GM06990 (cell line): ENCODE results near the gene RAPGEF4.

Source experiments
- DNase-seq: peaks from one replicate; pipeline ENCODE4 v3.0.0-alpha.2; 2011; ENCODE audit not compliant: insufficient read length; ENCODE audit errors: extremely low read depth
- H3K27me3 ChIP-seq: replicated peaks from 2 replicates; pipeline ENCODE4 v1.6.0; 2011; ENCODE audit warnings: low read length; ENCODE audit not compliant: control insufficient read depth, insufficient read depth
- H3K36me3 ChIP-seq: 2 replicates; pipeline ENCODE4 v1.5.1; 2011; ENCODE audit warnings: low read length; ENCODE audit not compliant: control insufficient read depth, insufficient read depth
- H3K4me3 ChIP-seq: replicated peaks from 2 replicates; pipeline ENCODE4 v1.5.1; 2011; ENCODE audit warnings: low read depth, mild to moderate bottlenecking, control low read depth, low read length
- CTCF ChIP-seq: IDR thresholded peaks from 2 replicates; pipeline ENCODE4 v1.5.1; 2011; ENCODE audit warnings: low read length, control low read depth, mild to moderate bottlenecking, inconsistent platforms; ENCODE audit not compliant: insufficient read depth, poor library complexity, severe bottlenecking

RAPGEF4 gene

GRCh38 chr2:172864182-172864581 lies 128.5 kb downstream of the RAPGEF4 start:
- H3K36me3 ChIP-seq, result no peaks in the 10 kb centered on the region
- peak; percentile 84 for TF ChIP-seq CTCF
- DNase-seq, result no peak

GRCh38 chr2:172865422-172865821 lies 129.8 kb downstream of the RAPGEF4 start:
- peak; percentile 30 for TF ChIP-seq CTCF
- no peaks in the 10 kb centered on the region for H3K36me3 ChIP-seq
- DNase-seq, result no peak
- peaks cover 1% of the 10 kb centered on the region; the same call in 1 of the 2 replicates for H3K27me3 ChIP-seq
- no peak overlapping the region for H3K4me3 ChIP-seq

More at GRCh38 chr2:172864182-172864581, 128.5 kb downstream of the RAPGEF4 start:
- Histone ChIP-seq H3K4me3 (no peak overlapping the region), H3K27me3 (peaks cover 1% of the 10 kb centered on the region; the same call in 1 of the 2 replicates)

GRCh38 chr2:172869861-172870260 lies 134.2 kb downstream of the RAPGEF4 start:
- no peak overlapping the region for H3K4me3 ChIP-seq
- H3K36me3 ChIP-seq, result no peaks in the 10 kb centered on the region
- no peak for DNase-seq
- no peak for TF ChIP-seq CTCF
- H3K27me3 ChIP-seq, result no peaks in the 10 kb centered on the region

GRCh38 chr2:172870396-172870795 lies 134.8 kb downstream of the RAPGEF4 start:
- no peaks in the 10 kb centered on the region for H3K27me3 ChIP-seq
- no peak overlapping the region for H3K4me3 ChIP-seq
- no peaks in the 10 kb centered on the region for H3K36me3 ChIP-seq
- TF ChIP-seq CTCF, result no peak
- DNase-seq, result no peak

GRCh38 chr2:172877826-172878225 lies 142.2 kb downstream of the RAPGEF4 start:
- Histone ChIP-seq H3K4me3 (no peak overlapping the region), H3K27me3 (no peaks in the 10 kb centered on the region), H3K36me3 (no peaks in the 10 kb centered on the region)
- DNase-seq, result no peak
- TF ChIP-seq CTCF, result no peak

- Histone ChIP-seq H3K27me3 (no peaks in the 10 kb centered on the region), H3K36me3 (no peaks in the 10 kb centered on the region), H3K4me3 (no peak overlapping the region)
- no peak for DNase-seq
- TF ChIP-seq CTCF, result no peak
Measured at GRCh38 chr2:172878260-172878659, 142.6 kb downstream of the RAPGEF4 start.
